Tibial nerve (tissue), 4 donors: ENCODE measurements around the gene SF3A1. TPM values are rescaled to one million over a fixed set of nuclear protein-coding genes. Genes with fewer than 3 reads are reported as not detected.

Experiments used
- DNase-seq, 2 donors: peaks; one replicate each; pipeline ENCODE4 v3.0.0-alpha.2; 2019; ENCODE audit warnings: low spot score in 2 of 2
- H3K27ac ChIP-seq, 4 donors: fragments of 200-600 bp; sonication (generic) in 3 of 4; one replicate each; pipeline ENCODE4 v1.5.1; 2017 to 2019; ENCODE audit warnings: mild to moderate bottlenecking in 1 of 4
- H3K27me3 ChIP-seq, 2 donors: fragments of 200-600 bp; sonication (generic) in 1 of 2; one replicate each; pipeline versions ENCODE4 v1.5.1 to v1.6.0; 2017 to 2019
- H3K36me3 ChIP-seq, 3 donors: fragments of 200-600 bp; sonication (generic); one replicate each; pipeline ENCODE4 v1.5.1; 2018 to 2019
- H3K4me1 ChIP-seq, 4 donors: fragments of 200-600 bp; sonication (generic) in 3 of 4; one replicate each; pipeline ENCODE4 v1.5.1; 2017 to 2019
- H3K4me3 ChIP-seq, 4 donors: fragments of 200-600 bp; sonication (generic) in 3 of 4; one replicate each; pipeline ENCODE4 v1.5.1; 2017 to 2019; ENCODE audit warnings: mild to moderate bottlenecking in 1 of 4, moderate library complexity in 1 of 4
- H3K9me3 ChIP-seq, 4 donors: fragments of 200-600 bp; sonication (generic) in 3 of 4; one replicate each; pipeline ENCODE4 v1.5.1; 2017 to 2019
- CTCF ChIP-seq, 5 experiments: fragments of 200-600 bp in 3 of 5; fragments of 450-650 bp in 2 of 5; sonication (generic) in 3 of 5; IDR thresholded peaks; one replicate each; pipeline ENCODE4 v1.5.1; 2016 to 2019; ENCODE audit warnings: antibody characterized with exemption in 5 of 5, mild to moderate bottlenecking in 3 of 5, moderate library complexity in 2 of 5
- EP300 ChIP-seq, 2 donors: sonication (generic); formaldehyde crosslinking; IDR thresholded peaks; one replicate each; pipeline ENCODE4 v1.6.1; 2017; ENCODE audit warnings: antibody characterized with exemption in 2 of 2, mild to moderate bottlenecking in 1 of 2
- POLR2A ChIP-seq, 2 donors: fragments of 450-650 bp; IDR thresholded peaks; one replicate each; pipeline ENCODE4 v1.6.1; 2017; ENCODE audit warnings: antibody characterized with exemption in 2 of 2, mild to moderate bottlenecking in 2 of 2, moderate library complexity in 2 of 2
- WGBS, 2 donors: methylation state at CpG; one replicate each; pipeline ENCODE4 v1.1.5; 2018; 5-methylcytosine and 5-hydroxymethylcytosine counted together
- total RNA-seq, 4 donors: library from RNA; depleted of rRNA; stranded (reverse); fragments of >200 nt; gene quantifications; one replicate each; pipeline ENCODE4 v1.1.0, GENCODE V29; 2016

The SF3A1 gene
- total RNA-seq, 4 donors from 2014 or later = 76.2 to 98.1 (median 91.7) TPM

GRCh38 chr22:30332551-30332950 is 24.1 kb downstream of the SF3A1 start:
- Histone ChIP-seq H3K36me3 (peaks cover 6 to 73% (median 45%) of the 10 kb centered on the region in 3 donors), H3K27me3 (no peaks in the 10 kb centered on the region), H3K27ac (peak overlapping the region in 2 of 4 donors; percentile 55 to 60), H3K4me3 (no peak overlapping the region), H3K4me1 (peaks cover 0 to 17% (median 5%) of the 10 kb centered on the region in 4 donors), H3K9me3 (no peaks in the 10 kb centered on the region)
- WGBS, 2 donors = 35 to 43% methylated on average over 3 to 5 of the region's 5 CpGs
- no peak for DNase-seq
- TF ChIP-seq EP300 (IDR thresholded peaks at IDR 0.05) (no peak), CTCF (IDR thresholded peaks at IDR 0.05) (no peak), POLR2A (IDR thresholded peaks at IDR 0.05) (no peak)

GRCh38 chr22:30328466-30329049 is 28.1 kb downstream of the SF3A1 start:
- H3K27ac ChIP-seq = peak overlapping the region in 1 of 4 donors; percentile 97
- no peaks in the 10 kb centered on the region for H3K9me3 ChIP-seq
- peaks cover 3 to 33% (median 6%) of the 10 kb centered on the region in 3 donors for H3K36me3 ChIP-seq
- TF ChIP-seq EP300 (IDR thresholded peaks at IDR 0.05) (no peak), POLR2A (IDR thresholded peaks at IDR 0.05) (no peak), CTCF (IDR thresholded peaks at IDR 0.05) (no peak)
- H3K4me3 ChIP-seq = no peak overlapping the region
- peaks cover 0 to 48% (median 33%) of the 10 kb centered on the region in 4 donors for H3K4me1 ChIP-seq
- no peak for DNase-seq
- WGBS, 2 donors = 76 to 87% methylated on average over 3 of the region's 3 CpGs
- H3K27me3 ChIP-seq = no peaks in the 10 kb centered on the region

GRCh38 chr22:30327864-30328345 is 28.8 kb downstream of the SF3A1 start:
- H3K27ac ChIP-seq = peak overlapping the region in 2 of 4 donors; percentile 91 to 97
- no peaks in the 10 kb centered on the region for H3K27me3 ChIP-seq
- WGBS, 2 donors = 80 to 83% methylated on average over 5 of the region's 5 CpGs
- DNase-seq = no peak
- no peak overlapping the region for H3K4me3 ChIP-seq
- peaks cover under 1 to 26% (median 3%) of the 10 kb centered on the region in 3 donors for H3K36me3 ChIP-seq
- no peak for TF ChIP-seq POLR2A (IDR thresholded peaks at IDR 0.05)
- TF ChIP-seq EP300 (IDR thresholded peaks at IDR 0.05) = no peak
- TF ChIP-seq CTCF (IDR thresholded peaks at IDR 0.05) = no peak
- H3K9me3 ChIP-seq = no peaks in the 10 kb centered on the region
- peaks cover 0 to 49% (median 35%) of the 10 kb centered on the region in 4 donors for H3K4me1 ChIP-seq

GRCh38 chr22:30326706-30327362 is 29.9 kb downstream of the SF3A1 start, which contains the start of gene TBC1D10A:
TBC1D10A (minus strand) TSS chr22:30326941; CDS start chr22:30326881, 60 bp downstream.
- DNase-seq = peak; percentile 71 to 85
- peak; percentile 69 to 88 for TF ChIP-seq POLR2A (IDR thresholded peaks at IDR 0.05)
- peak in 1 of 5 experiments; percentile 26 for TF ChIP-seq CTCF (IDR thresholded peaks at IDR 0.05)
- peak in 1 of 2 donors; percentile 69 for TF ChIP-seq EP300 (IDR thresholded peaks at IDR 0.05)
- H3K4me3 ChIP-seq = peak within 1 kb of the TSS; percentile 67 to 98 (median 84)
- no peaks in the 10 kb centered on the region for H3K9me3 ChIP-seq
- WGBS, 2 donors = 0 to 1% methylated on average over 37 to 40 of the region's 69 CpGs
- no peaks in the 10 kb centered on the region for H3K27me3 ChIP-seq
- peak within 1 kb of the TSS; percentile 26 to 97 (median 90) for H3K27ac ChIP-seq
- peaks cover 0 to 49% (median 33%) of the 10 kb centered on the region in 4 donors for H3K4me1 ChIP-seq
- H3K36me3 ChIP-seq = peaks cover 0 to 17% (median 3%) of the 10 kb centered on the region in 3 donors
